Uterus (tissue), 4 donors: Measurements from ENCODE around the gene KCNE1. TPM values are rescaled to one million over a fixed set of nuclear protein-coding genes. Genes with fewer than 3 reads are reported as not detected.

Experiments
- DNase-seq, 2 donors: peaks; one replicate each; pipeline ENCODE4 v3.0.0-alpha.2; 2019 to 2020
- H3K27ac ChIP-seq, 2 donors: fragments of 200-600 bp; sonication (generic); 1 replicate in 1 of 2; 2 replicates in 1 of 2; pipeline ENCODE4 v1.5.1; 2016 to 2018
- H3K27me3 ChIP-seq, 2 donors: fragments of 200-600 bp; sonication (generic); one replicate each; pipeline ENCODE4 v1.5.1; 2018 to 2019; ENCODE audit warnings: control low read depth in 1 of 2
- H3K36me3 ChIP-seq, 2 donors: fragments of 200-600 bp; sonication (generic); one replicate each; pipeline ENCODE4 v1.5.1; 2019; ENCODE audit warnings: control low read depth in 1 of 2
- H3K4me1 ChIP-seq, 2 donors: fragments of 200-600 bp; sonication (generic); one replicate each; pipeline ENCODE4 v1.5.1; 2018 to 2019; ENCODE audit warnings: control low read depth in 1 of 2
- H3K4me3 ChIP-seq, 2 donors: fragments of 200-600 bp; sonication (generic); 1 replicate in 1 of 2; 2 replicates in 1 of 2; pipeline ENCODE4 v1.5.1; 2018 to 2019; ENCODE audit warnings: mild to moderate bottlenecking in 1 of 2
- H3K9me3 ChIP-seq, 2 donors: fragments of 200-600 bp; sonication (generic); one replicate each; pipeline ENCODE4 v1.5.1; 2019; ENCODE audit warnings: control low read depth in 1 of 2
- POLR2A ChIP-seq, 2 donors: fragments of 450-650 bp; IDR thresholded peaks; one replicate each; pipeline ENCODE4 v1.6.1; 2016; ENCODE audit warnings: antibody characterized with exemption in 2 of 2, mild to moderate bottlenecking in 1 of 2, moderate library complexity in 1 of 2
- intact Hi-C: fragments of 100-400 bp; cut with DNase I; formaldehyde crosslinking; loops from one replicate; pipeline ENCODE4 v1.15.1; 2023; ENCODE audit warnings: low total_unique reads
- total RNA-seq, 4 donors: library from RNA; depleted of rRNA in 3 of 4; stranded (reverse); fragments of >200 nt in 3 of 4; gene quantifications; one replicate each; pipeline versions ENCODE4 v1.1.0 to v1.2.4, GENCODE V29; 2014 to 2023
- TF ChIP-seq, protein P1 (sequence below), 4 experiments: fragments of 200-600 bp in 2 of 4; fragments of 450-650 bp in 2 of 4; sonication (generic) in 2 of 4; IDR thresholded peaks; one replicate each; pipeline ENCODE4 v1.5.1; 2016 to 2019; ENCODE audit warnings: antibody characterized with exemption in 4 of 4, mild to moderate bottlenecking in 2 of 4, moderate library complexity in 1 of 4
- donor health status: DM: yes; HTN: yes; CAD: no.

The KCNE1 gene
- total RNA-seq, 4 donors from 2014 or later = 0.98 to 2.1 (median 1.0) TPM; not detected in 1

GRCh38 chr21:34531399-34531798, 19.4 kb upstream of the KCNE1 start:
- Histone ChIP-seq H3K27me3 (no peaks in the 10 kb centered on the region), H3K27ac (no peak overlapping the region)

DNA sequence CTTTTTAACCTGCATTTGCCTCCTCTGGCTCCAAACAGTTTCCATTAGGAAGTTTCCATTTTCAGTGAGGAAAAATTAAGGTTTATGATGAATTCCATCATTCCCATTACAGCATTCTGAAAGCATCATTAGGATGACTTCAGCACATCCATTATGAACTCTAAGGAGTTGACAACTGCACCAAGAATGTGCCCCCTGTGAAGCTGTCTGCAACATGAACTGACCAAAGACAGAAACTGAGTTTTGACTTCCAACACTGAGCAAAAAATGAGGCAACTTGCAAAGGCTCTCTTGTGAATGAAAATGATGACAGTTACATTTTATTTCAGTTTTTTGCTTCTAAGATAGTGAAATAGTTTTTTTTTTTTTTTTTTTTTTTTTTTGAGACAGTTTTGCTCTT, 18.3 kb upstream of the KCNE1 start:
- Histone ChIP-seq H3K27me3 (no peaks in the 10 kb centered on the region), H3K27ac (no peak overlapping the region), H3K4me1 (no peaks in the 10 kb centered on the region), H3K4me3 (no peak overlapping the region), H3K36me3 (no peaks in the 10 kb centered on the region), H3K9me3 (no peaks in the 10 kb centered on the region)
- intact Hi-C loops = no loop called here
- no peak for TF ChIP-seq POLR2A (IDR thresholded peaks at IDR 0.05)
- TF ChIP-seq, protein P1, sequence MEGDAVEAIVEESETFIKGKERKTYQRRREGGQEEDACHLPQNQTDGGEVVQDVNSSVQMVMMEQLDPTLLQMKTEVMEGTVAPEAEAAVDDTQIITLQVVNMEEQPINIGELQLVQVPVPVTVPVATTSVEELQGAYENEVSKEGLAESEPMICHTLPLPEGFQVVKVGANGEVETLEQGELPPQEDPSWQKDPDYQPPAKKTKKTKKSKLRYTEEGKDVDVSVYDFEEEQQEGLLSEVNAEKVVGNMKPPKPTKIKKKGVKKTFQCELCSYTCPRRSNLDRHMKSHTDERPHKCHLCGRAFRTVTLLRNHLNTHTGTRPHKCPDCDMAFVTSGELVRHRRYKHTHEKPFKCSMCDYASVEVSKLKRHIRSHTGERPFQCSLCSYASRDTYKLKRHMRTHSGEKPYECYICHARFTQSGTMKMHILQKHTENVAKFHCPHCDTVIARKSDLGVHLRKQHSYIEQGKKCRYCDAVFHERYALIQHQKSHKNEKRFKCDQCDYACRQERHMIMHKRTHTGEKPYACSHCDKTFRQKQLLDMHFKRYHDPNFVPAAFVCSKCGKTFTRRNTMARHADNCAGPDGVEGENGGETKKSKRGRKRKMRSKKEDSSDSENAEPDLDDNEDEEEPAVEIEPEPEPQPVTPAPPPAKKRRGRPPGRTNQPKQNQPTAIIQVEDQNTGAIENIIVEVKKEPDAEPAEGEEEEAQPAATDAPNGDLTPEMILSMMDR (IDR thresholded peaks at IDR 0.05) = no peak
- no peak for DNase-seq

More at GRCh38 chr21:34531399-34531798, 19.4 kb upstream of the KCNE1 start:
- no peak for TF ChIP-seq POLR2A (IDR thresholded peaks at IDR 0.05)
- TF ChIP-seq, protein P1 (IDR thresholded peaks at IDR 0.05) = no peak
- intact Hi-C loops = no loop called here
- no peak for DNase-seq
- no peak overlapping the region for H3K4me3 ChIP-seq
- no peaks in the 10 kb centered on the region for H3K9me3 ChIP-seq
- H3K36me3 ChIP-seq = no peaks in the 10 kb centered on the region
- H3K4me1 ChIP-seq = no peaks in the 10 kb centered on the region

DNA sequence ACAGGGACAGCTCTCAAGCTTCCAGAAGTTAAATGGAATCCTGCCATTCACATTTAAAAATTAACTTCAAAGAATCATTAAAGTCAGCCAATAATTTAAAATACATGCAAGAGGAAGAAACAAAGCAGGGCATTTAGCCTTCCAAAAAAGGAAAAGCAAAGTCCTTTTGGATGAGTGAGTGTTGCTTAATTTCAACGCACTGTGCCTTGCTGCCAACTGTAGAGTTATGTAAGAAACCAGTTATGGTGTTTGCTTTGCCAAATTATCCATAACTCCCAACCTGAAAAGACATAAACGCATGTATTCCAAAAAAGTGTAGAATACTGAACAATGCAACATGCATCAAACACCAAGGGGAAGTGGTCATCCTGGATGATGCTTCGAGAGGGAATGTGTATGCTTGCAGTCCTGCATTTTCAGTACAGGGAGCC, 16.1 kb upstream of the KCNE1 start:
- TF ChIP-seq, protein P1 (IDR thresholded peaks at IDR 0.05) = no peak
- Histone ChIP-seq H3K36me3 (no peaks in the 10 kb centered on the region), H3K4me1 (peaks cover 0 to 6% of the 10 kb centered on the region in 2 donors), H3K9me3 (no peaks in the 10 kb centered on the region), H3K4me3 (no peak overlapping the region), H3K27me3 (no peaks in the 10 kb centered on the region), H3K27ac (peak overlapping the region in 1 of 2 donors; percentile 88)
- intact Hi-C loops = no loop called here
- DNase-seq = no peak

GRCh38 chr21:34526618-34527290, 14.7 kb upstream of the KCNE1 start:
- no peaks in the 10 kb centered on the region for H3K27me3 ChIP-seq
- peak overlapping the region; percentile 87 to 88 for H3K27ac ChIP-seq
- peak overlapping the region; percentile 30 to 43 for H3K4me3 ChIP-seq
- H3K4me1 ChIP-seq = peaks cover 0 to 6% of the 10 kb centered on the region in 2 donors
- intact Hi-C loops = no loop called here
- DNase-seq = peak; percentile 69 to 77
- no peaks in the 10 kb centered on the region for H3K9me3 ChIP-seq
- TF ChIP-seq, protein P1 (IDR thresholded peaks at IDR 0.05) = no peak
- TF ChIP-seq POLR2A (IDR thresholded peaks at IDR 0.05) = peak; percentile 20 to 47
- H3K36me3 ChIP-seq = no peaks in the 10 kb centered on the region

GRCh38 chr21:34526241-34526617, 14.2 kb upstream of the KCNE1 start:
- H3K27ac ChIP-seq = peak overlapping the region; percentile 87 to 88
- intact Hi-C loops = no loop called here
- no peaks in the 10 kb centered on the region for H3K9me3 ChIP-seq
- no peak for DNase-seq
- peaks cover 0 to 6% of the 10 kb centered on the region in 2 donors for H3K4me1 ChIP-seq
- peak overlapping the region; percentile 30 to 43 for H3K4me3 ChIP-seq
- H3K27me3 ChIP-seq = no peaks in the 10 kb centered on the region
- TF ChIP-seq POLR2A (IDR thresholded peaks at IDR 0.05) = no peak
- TF ChIP-seq, protein P1 (IDR thresholded peaks at IDR 0.05) = no peak
- no peaks in the 10 kb centered on the region for H3K36me3 ChIP-seq
